ENCODE measurements around the gene DNASE1L2.

DNASE1L2 gene

GRCh38 chr16:2243031-2243528, 6.8 kb downstream of the DNASE1L2 start:
- no peak overlapping the region for H3K4me3 ChIP-seq (ENCODE audit: low read length)
- no peak for DNase-seq (ENCODE audit: low read depth)
- no peak for TF ChIP-seq CTCF (conservative IDR thresholded peaks at IDR 0.05; ENCODE audit: low read depth, low read length)

- H3K4me3 ChIP-seq (ENCODE audit: low read length) = no peak overlapping the region
- DNase-seq (ENCODE audit: low read depth) = no peak
- no peak for TF ChIP-seq CTCF (conservative IDR thresholded peaks at IDR 0.05; ENCODE audit: low read depth, low read length)
Measured at GRCh38 chr16:2243781-2244180, 7.5 kb downstream of the DNASE1L2 start.

GRCh38 chr16:2244301-2244700, 8.1 kb downstream of the DNASE1L2 start:
- DNase-seq (ENCODE audit: low read depth) = no peak
- no peak overlapping the region for H3K4me3 ChIP-seq (ENCODE audit: low read length)
- peak; percentile 4 for TF ChIP-seq CTCF (conservative IDR thresholded peaks at IDR 0.05; ENCODE audit: low read depth, low read length)

- no peak for TF ChIP-seq CTCF (conservative IDR thresholded peaks at IDR 0.05; ENCODE audit: low read depth, low read length)
- DNase-seq (ENCODE audit: low read depth) = no peak
- no peak overlapping the region for H3K4me3 ChIP-seq (ENCODE audit: low read length)
Measured at GRCh38 chr16:2244926-2245795, 8.9 kb downstream of the DNASE1L2 start.

GRCh38 chr16:2246301-2246885, 10.1 kb downstream of the DNASE1L2 start:
- no peak overlapping the region for H3K4me3 ChIP-seq (ENCODE audit: low read length)
- no peak for DNase-seq (ENCODE audit: low read depth)
- no peak for TF ChIP-seq CTCF (conservative IDR thresholded peaks at IDR 0.05; ENCODE audit: low read depth, low read length)

- TF ChIP-seq CTCF (conservative IDR thresholded peaks at IDR 0.05; ENCODE audit: low read depth, low read length) = no peak
- DNase-seq (ENCODE audit: low read depth) = no peak
- H3K4me3 ChIP-seq (ENCODE audit: low read length) = peak overlapping the region; percentile 70
Measured at GRCh38 chr16:2250652-2251295, 14.5 kb downstream of the DNASE1L2 start.

All from retinal pigment epithelial cell (primary cell).